Measurements from ENCODE around the gene ENTHD1.

ENTHD1 gene

GRCh38 chr22:39723463-39723862, 170.1 kb downstream of the ENTHD1 start:
- TF ChIP-seq CTCF (IDR thresholded peaks at IDR 0.05; ENCODE audit: low read depth, low read length): no peak
- no peak for DNase-seq
- H3K9me3 ChIP-seq: no peaks in the 10 kb centered on the region
- H3K27me3 ChIP-seq: no peaks in the 10 kb centered on the region
- no peaks in the 10 kb centered on the region for H3K36me3 ChIP-seq
- H3K4me3 ChIP-seq (ENCODE audit: low read depth, low read length): no peak overlapping the region
- H3K4me1 ChIP-seq: no peaks in the 10 kb centered on the region

GRCh38 chr22:39722501-39722900, 171.1 kb downstream of the ENTHD1 start:
- Histone ChIP-seq H3K27me3 (no peaks in the 10 kb centered on the region), H3K36me3 (no peaks in the 10 kb centered on the region), H3K9me3 (no peaks in the 10 kb centered on the region), H3K4me1 (no peaks in the 10 kb centered on the region), H3K4me3 (ENCODE audit: low read depth, low read length) (no peak overlapping the region)
- no peak for TF ChIP-seq CTCF (IDR thresholded peaks at IDR 0.05; ENCODE audit: low read depth, low read length)
- no peak for DNase-seq

- no peaks in the 10 kb centered on the region for H3K4me1 ChIP-seq
- H3K4me3 ChIP-seq (ENCODE audit: low read depth, low read length): no peak overlapping the region
- no peak for DNase-seq
Observed at GRCh38 chr22:39722032-39722325, 171.6 kb downstream of the ENTHD1 start.

DNA sequence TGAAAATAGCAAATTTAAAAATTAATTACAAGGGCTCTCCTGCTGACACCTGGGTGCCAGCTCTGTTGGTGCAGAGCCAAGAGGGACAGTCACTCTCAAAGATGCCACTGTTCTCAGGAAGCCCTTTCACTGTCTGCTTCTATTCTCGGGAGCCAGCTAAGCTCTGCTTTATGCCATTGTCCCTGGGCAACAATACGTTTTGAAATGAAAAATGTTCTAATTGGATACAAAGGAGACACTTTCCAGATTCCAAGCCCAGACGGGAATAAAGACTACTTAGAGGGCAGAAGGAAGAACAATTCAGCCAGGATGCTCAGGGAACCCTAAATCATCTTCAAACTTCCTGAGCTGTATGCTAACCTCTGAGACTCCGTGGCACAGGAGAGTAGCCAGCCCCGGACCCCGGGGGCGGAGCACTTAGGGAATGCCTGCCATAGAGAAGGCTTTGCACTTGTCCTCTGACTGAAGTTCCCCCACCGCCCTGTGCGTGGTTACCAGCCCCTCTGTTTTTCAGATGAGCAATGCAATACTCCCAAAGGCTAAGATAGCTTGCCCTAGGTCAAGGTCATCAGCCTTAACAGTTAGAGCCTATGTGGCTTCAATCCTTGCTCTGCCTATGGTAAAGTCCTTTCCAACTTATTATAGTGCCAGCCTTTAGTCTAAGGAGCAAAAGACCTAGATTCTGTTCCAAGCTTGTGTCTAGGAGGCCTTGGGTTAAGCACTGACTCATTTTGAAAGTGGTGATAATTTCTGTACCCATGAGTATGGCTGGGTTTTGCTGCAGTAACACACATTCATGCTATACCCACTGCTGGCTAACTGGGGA, 172.1 kb downstream of the ENTHD1 start:
- H3K4me3 ChIP-seq (ENCODE audit: low read depth, low read length): no peak overlapping the region
- no peak for TF ChIP-seq CTCF (IDR thresholded peaks at IDR 0.05; ENCODE audit: low read depth, low read length)

More at GRCh38 chr22:39722032-39722325, 171.6 kb downstream of the ENTHD1 start:
- Histone ChIP-seq H3K36me3 (no peaks in the 10 kb centered on the region), H3K27me3 (no peaks in the 10 kb centered on the region), H3K9me3 (no peaks in the 10 kb centered on the region)
- no peak for TF ChIP-seq CTCF (IDR thresholded peaks at IDR 0.05; ENCODE audit: low read depth, low read length)

DNA sequence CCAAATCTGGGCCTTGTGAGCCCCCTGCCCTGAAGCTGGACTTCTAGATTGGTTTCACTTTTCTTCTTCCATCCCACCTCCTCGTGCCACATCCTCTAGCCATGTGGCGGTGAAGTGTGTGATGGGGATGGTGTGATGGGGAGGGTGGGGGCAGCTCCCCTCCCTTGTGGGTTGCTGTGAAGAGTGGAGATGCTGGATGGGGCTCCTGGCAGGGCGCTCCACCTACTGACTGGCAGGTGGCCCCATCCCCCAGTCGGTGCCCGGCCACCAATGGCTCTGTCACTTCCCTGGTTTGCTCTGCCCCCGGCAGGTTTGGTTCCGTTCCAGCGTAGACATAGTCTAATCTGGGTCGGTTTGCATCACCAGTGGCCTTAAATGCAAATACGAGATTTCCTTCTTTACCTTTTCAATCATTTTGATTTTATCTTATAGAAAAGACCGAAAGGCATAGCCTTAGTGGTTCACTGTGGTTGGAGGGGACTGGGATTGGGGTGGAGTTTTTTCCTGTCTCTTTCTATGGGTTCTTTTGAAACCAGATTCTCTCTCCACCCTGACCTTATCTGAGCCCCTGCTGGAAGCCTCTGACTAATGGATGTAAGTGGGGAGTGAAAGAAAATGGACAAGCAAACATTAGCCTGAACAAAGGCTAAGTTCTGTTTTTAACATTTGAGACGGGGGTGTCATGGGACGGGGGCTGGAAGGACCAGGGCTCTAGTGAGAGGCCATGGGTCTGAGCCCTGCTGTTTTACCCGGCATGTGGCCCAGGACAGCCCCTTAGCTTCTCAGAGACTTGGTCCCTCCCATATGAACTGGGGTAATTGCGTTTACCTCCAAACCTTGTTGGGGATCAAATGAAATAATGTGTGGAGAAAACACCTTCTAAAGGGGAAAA, 173.8 kb downstream of the ENTHD1 start:
- no peaks in the 10 kb centered on the region for H3K4me1 ChIP-seq
- no peak overlapping the region for H3K4me3 ChIP-seq (ENCODE audit: low read depth, low read length)
- DNase-seq: no peak
- H3K36me3 ChIP-seq: no peaks in the 10 kb centered on the region
- H3K27me3 ChIP-seq: no peaks in the 10 kb centered on the region
- TF ChIP-seq CTCF (IDR thresholded peaks at IDR 0.05; ENCODE audit: low read depth, low read length): no peak
- H3K9me3 ChIP-seq: no peaks in the 10 kb centered on the region

More for the DNA sequence above, 172.1 kb downstream of the ENTHD1 start:
- Histone ChIP-seq H3K36me3 (no peaks in the 10 kb centered on the region), H3K27me3 (no peaks in the 10 kb centered on the region), H3K4me1 (no peaks in the 10 kb centered on the region), H3K9me3 (no peaks in the 10 kb centered on the region)
- DNase-seq: no peak

Measured in BE2C (cell line).